ENCODE results near the gene PRDX3. TPM values are rescaled to one million over a fixed set of nuclear protein-coding genes. Genes with fewer than 3 reads are reported as not detected.

The PRDX3 gene
- total RNA-seq, 1 experiment from 2014 or later, result 94.4 TPM

DNA sequence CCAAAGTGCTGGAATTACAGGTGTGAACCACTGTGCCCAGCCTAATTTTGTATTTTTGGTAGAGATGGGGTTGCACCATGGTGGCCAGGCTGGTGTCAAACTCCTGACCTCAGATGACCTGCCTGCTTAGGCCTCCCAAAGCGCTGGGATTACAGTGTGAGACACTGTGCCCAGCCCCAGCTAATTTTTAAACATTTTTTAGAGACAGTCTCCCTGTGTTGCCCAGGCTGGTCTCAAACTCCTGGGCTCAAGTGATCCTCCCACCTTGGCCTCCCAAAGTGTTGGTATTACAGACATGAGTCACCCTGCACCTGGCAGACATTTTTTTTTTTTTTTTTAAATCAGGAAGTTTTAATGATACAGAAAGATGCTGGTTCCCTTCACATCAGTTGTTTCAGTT is 59.2 kb downstream of the PRDX3 start:
- peaks cover 76% of the 10 kb centered on the region for H3K36me3 Mint-ChIP-seq (ENCODE audit: insufficient read depth, unreplicated experiment)
- ChIA-PET CTCF (interaction anchor here (0.6 to 1.3 kb wide), 2 partner anchors 8 to 471 kb away, joined by 3 read pairs; no protein-coding TSS in a partner anchor), POLR2A (interaction anchor here (1.7 kb wide), 2 partner anchors 42 to 46 kb away, joined by 3 to 4 read pairs; no protein-coding TSS in a partner anchor)
- no peak for DNase-seq (ENCODE audit: unreplicated experiment)
- H3K27me3 Mint-ChIP-seq (ENCODE audit: insufficient read depth, unreplicated experiment), result no peaks in the 10 kb centered on the region
- H3K9me3 Mint-ChIP-seq (ENCODE audit: unreplicated experiment), result no peaks in the 10 kb centered on the region
- BruUV-seq (replicated peaks), result no TSS peak
- H3K4me1 Mint-ChIP-seq (ENCODE audit: insufficient read depth, unreplicated experiment), result peaks cover under 1% of the 10 kb centered on the region
- H3K27ac Mint-ChIP-seq (ENCODE audit: low read depth, unreplicated experiment), result no peak overlapping the region
- intact Hi-C loops (cut with micrococcal nuclease), result no loop called here
- H3K4me3 Mint-ChIP-seq (ENCODE audit: unreplicated experiment), result no peak overlapping the region
- no peak for TF ChIP-seq CTCF (IDR thresholded peaks at IDR 0.05; ENCODE audit: unreplicated experiment)

- Mint-ChIP-seq H3K4me3 (ENCODE audit: unreplicated experiment) (no peak overlapping the region), H3K27me3 (ENCODE audit: insufficient read depth, unreplicated experiment) (no peaks in the 10 kb centered on the region), H3K4me1 (ENCODE audit: insufficient read depth, unreplicated experiment) (peaks cover 11% of the 10 kb centered on the region), H3K9me3 (ENCODE audit: unreplicated experiment) (no peaks in the 10 kb centered on the region), H3K27ac (ENCODE audit: low read depth, unreplicated experiment) (no peak overlapping the region), H3K36me3 (ENCODE audit: insufficient read depth, unreplicated experiment) (peaks cover 78% of the 10 kb centered on the region)
- POLR2A ChIA-PET, result interaction anchor here (1.7 kb wide), 1 partner anchor 43 kb away, joined by 4 read pairs; no protein-coding TSS in a partner anchor
- TF ChIP-seq CTCF (IDR thresholded peaks at IDR 0.05; ENCODE audit: unreplicated experiment), result no peak
- DNase-seq (ENCODE audit: unreplicated experiment), result no peak
- BruUV-seq (replicated peaks), result no TSS peak
- intact Hi-C loops (cut with micrococcal nuclease), result no loop called here
- CTCF ChIA-PET, result interaction anchor here (0.7 kb wide), 1 partner anchor 88 kb away, joined by 3 read pairs; no protein-coding TSS in a partner anchor
These were observed 60.4 kb downstream of the PRDX3 start for GRCh38 chr10:119118231-119118630.

Other genes with a start within 250 kb of the PRDX3 start
- gene NANOS1, start 149.1 kb downstream of the PRDX3 start, total RNA-seq (2022), result 2.2 and 3.8 TPM in 2 replicates
- gene EIF3A, start 98.0 kb downstream of the PRDX3 start, total RNA-seq (2022), result 190 and 226 TPM in 2 replicates
- 27.2 and 35.3 TPM in 2 replicates for gene DENND10, start 74.7 kb downstream of the PRDX3 start, total RNA-seq (2022)
- 33.2 and 44.7 TPM in 2 replicates for gene SFXN4, start 13.1 kb downstream of the PRDX3 start, total RNA-seq (2022)
- gene GRK5, start 28.8 kb upstream of the PRDX3 start, total RNA-seq (2022), result 0.82 and 1.2 TPM in 2 replicates